ENCODE data around the gene HSPA9.

DNA sequence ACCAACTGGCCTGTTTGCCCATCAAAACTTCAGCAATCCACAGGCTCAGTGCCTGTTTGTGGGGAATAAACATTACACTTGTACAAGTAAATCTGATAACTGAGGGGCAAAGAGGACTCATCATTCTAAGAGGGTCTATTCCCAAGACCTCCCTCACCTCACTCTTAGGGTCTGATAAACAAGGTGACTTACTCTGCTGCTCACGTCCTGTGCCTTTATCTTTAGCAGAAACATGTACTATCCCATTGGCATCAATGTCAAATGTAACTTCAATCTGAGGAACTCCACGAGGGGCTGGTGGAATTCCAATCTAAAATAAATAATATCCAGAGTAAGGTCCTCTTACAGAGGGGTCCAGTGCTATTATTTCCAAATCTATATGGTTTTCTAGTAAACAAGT is 17.5 kb downstream of the HSPA9 start:
- TF ChIP-seq CTCF (IDR thresholded peaks at IDR 0.05; ENCODE audit: control extremely low read depth in 1 of 3, insufficient read depth in 1 of 3, low read depth in 1 of 3, low read length in 3 of 3) (no peak), POLR2A (IDR thresholded peaks at IDR 0.05; ENCODE audit: control extremely low read depth in 1 of 2, low read depth in 2 of 2, low read length in 2 of 2) (no peak; a peak in 1 of 3 replicates), MAX (IDR thresholded peaks at IDR 0.05) (no peak), KDM5A (IDR thresholded peaks at IDR 0.05; ENCODE audit: low read length) (no peak), EGR1 (IDR thresholded peaks at IDR 0.05; ENCODE audit: borderline replicate concordance, low read depth, low read length) (no peak), NANOG (IDR thresholded peaks at IDR 0.05; ENCODE audit: insufficient read depth, low read depth, low read length, poor library complexity, severe bottlenecking) (no peak), FOSL1 (IDR thresholded peaks at IDR 0.05; ENCODE audit: insufficient read depth, low read depth, low read length) (no peak), RNF2 (IDR thresholded peaks at IDR 0.05; ENCODE audit: borderline replicate concordance, low read depth, low read length, missing control alignments, poor library complexity, severe bottlenecking) (no peak), POLR2AphosphoS5 (IDR thresholded peaks at IDR 0.05; ENCODE audit: low read depth, low read length) (0 out of 2 replicates have a peak, but pooled peaks have one; percentile 52)
